IMR-90 (cell line): ENCODE results near the gene ATIC. TPM values are rescaled to one million over a fixed set of nuclear protein-coding genes. Genes with fewer than 3 reads are reported as not detected.
"Not testable (repeated sequence)": the region's sequence is repeated elsewhere in the genome, so short reads cannot be mapped to it uniquely, and the experiment has no call there.

Source experiments
- ATAC-seq: fragments of 200-7000 bp; cut with Tn5 transposase; 2 replicates; pipeline ENCODE4 v1.9.1; 2020; ENCODE audit warnings: low read depth, mild to moderate bottlenecking, moderate library complexity
- BruUV-seq: library from RNA; stranded (reverse); fragments of 400-500 nt; replicated peaks from 2 replicates; lab custom pipeline; 2021; lab: Mats Ljungman, UMichigan
- CTCF ChIA-PET: fragments of 300-600 bp; formaldehyde crosslinking; extraction: SDS; loops from one replicate; lab custom pipeline; 2021; ENCODE audit warnings: antibody characterized with exemption; lab: Yijun Ruan, JAX
- POLR2A ChIA-PET: fragments of 300-600 bp; sonication (Branson Sonifier 250); formaldehyde crosslinking; loops from one replicate; lab custom pipeline; 2022; ENCODE audit warnings: antibody characterized with exemption; ENCODE audit not compliant: unreplicated experiment; lab: Charles Lee
- DNase-seq: peaks from one replicate; pipeline ENCODE4 v3.0.0; 2013
- H2AFZ ChIP-seq: replicated peaks from 2 replicates; pipeline ENCODE3; 2013; ENCODE audit warnings: low read length, mild to moderate bottlenecking; ENCODE audit not compliant: poor library complexity
- H2AK5ac ChIP-seq: 2 replicates; pipeline ENCODE4 v1.6.1; 2013; ENCODE audit warnings: low read depth, low read length, inconsistent platforms
- H2AK9ac ChIP-seq: replicated peaks from 2 replicates; pipeline ENCODE3; 2013; ENCODE audit warnings: mild to moderate bottlenecking, low read depth, low read length, moderate library complexity; ENCODE audit not compliant: poor library complexity
- H2BK120ac ChIP-seq: 2 replicates; pipeline ENCODE4 v1.6.1; 2013; ENCODE audit warnings: low read depth, low read length, inconsistent platforms
- H2BK15ac ChIP-seq: 3 replicates; pipeline ENCODE4 v1.6.1; 2013; ENCODE audit warnings: low read depth, low read length, inconsistent platforms
- H2BK20ac ChIP-seq: 2 replicates; pipeline ENCODE4 v1.6.1; 2013; ENCODE audit warnings: low read depth, mild to moderate bottlenecking, inconsistent platforms, low read length, moderate library complexity
- H2BK5ac ChIP-seq: 2 replicates; pipeline ENCODE4 v1.6.1; 2013; ENCODE audit warnings: mild to moderate bottlenecking, low read depth, low read length, inconsistent platforms; ENCODE audit not compliant: poor library complexity, severe bottlenecking
- H3K14ac ChIP-seq: replicated peaks from 2 replicates; pipeline ENCODE4 v1.6.1; 2013; ENCODE audit warnings: low read depth, low read length, inconsistent platforms
- H3K18ac ChIP-seq: 2 replicates; pipeline ENCODE4 v1.6.1; 2013; ENCODE audit warnings: low read depth, low read length, control low read depth
- H3K23ac ChIP-seq: 2 replicates; pipeline ENCODE4 v1.6.1; 2013; ENCODE audit warnings: low read depth, low read length, inconsistent platforms
- H3K27ac ChIP-seq: 2 replicates; pipeline ENCODE4 v1.5.1; 2013; ENCODE audit warnings: mild to moderate bottlenecking, control low read depth, low read length; ENCODE audit not compliant: insufficient read depth
- H3K27me3 ChIP-seq: 2 replicates; pipeline ENCODE4 v1.6.1; 2013; ENCODE audit warnings: low read length; ENCODE audit not compliant: control insufficient read depth, insufficient read depth
- H3K36me3 ChIP-seq: 2 replicates; pipeline ENCODE4 v1.6.1; 2013; ENCODE audit warnings: low read length, mixed read lengths; ENCODE audit not compliant: control insufficient read depth, insufficient read depth
- H3K4ac ChIP-seq: 2 replicates; pipeline ENCODE4 v1.6.1; 2013; ENCODE audit warnings: low read depth, low read length, inconsistent platforms
- H3K4me1 ChIP-seq: 2 replicates; pipeline ENCODE4 v1.6.1; 2013; ENCODE audit warnings: low read length, mixed read lengths; ENCODE audit not compliant: control insufficient read depth, insufficient read depth
- H3K4me2 ChIP-seq: 2 replicates; pipeline ENCODE4 v1.6.1; 2013; ENCODE audit warnings: low read depth, mild to moderate bottlenecking, control low read depth, low read length, moderate library complexity
- H3K4me3 ChIP-seq: 2 replicates; pipeline ENCODE4 v1.5.1; 2013; ENCODE audit warnings: low read depth, mild to moderate bottlenecking, control low read depth, low read length, moderate library complexity; ENCODE audit not compliant: insufficient read depth
- H3K56ac ChIP-seq: 2 replicates; pipeline ENCODE4 v1.6.1; 2013; ENCODE audit warnings: low read length, inconsistent platforms; ENCODE audit not compliant: insufficient read depth; ENCODE audit errors: extremely low read depth
- H3K79me1 ChIP-seq, 2 experiments: 2 replicates each; pipeline ENCODE4 v1.6.1; 2013; ENCODE audit warnings: low read length in 2 of 2, inconsistent platforms in 1 of 2, low read depth in 1 of 2
- H3K9ac ChIP-seq: 2 replicates; pipeline ENCODE4 v1.6.1; 2013; ENCODE audit warnings: low read depth, low read length, control low read depth
- H3K9me1 ChIP-seq: 2 replicates; pipeline ENCODE4 v1.6.1; 2013; ENCODE audit warnings: low read length, inconsistent platforms; ENCODE audit not compliant: insufficient read depth
- H3K9me3 ChIP-seq: 2 replicates; pipeline ENCODE4 v1.6.1; 2013; ENCODE audit warnings: low read length; ENCODE audit not compliant: control insufficient read depth, insufficient read depth
- H4K20me1 ChIP-seq: 2 replicates; pipeline ENCODE4 v1.6.1; 2013; ENCODE audit warnings: low read length, inconsistent platforms; ENCODE audit not compliant: insufficient read depth
- H4K5ac ChIP-seq: 2 replicates; pipeline ENCODE4 v1.6.1; 2013; ENCODE audit warnings: mild to moderate bottlenecking, low read depth, low read length, control low read depth
- H4K8ac ChIP-seq, 2 experiments: 2 replicates each; pipeline ENCODE4 v1.6.1; 2013; ENCODE audit warnings: low read depth in 2 of 2, low read length in 2 of 2, control low read depth in 1 of 2, inconsistent platforms in 1 of 2
- H4K91ac ChIP-seq: 2 replicates; pipeline ENCODE4 v1.6.1; 2013; ENCODE audit warnings: low read depth, low read length, inconsistent platforms; ENCODE audit not compliant: insufficient read depth
- WGBS, 2 experiments: methylation state at CpG; one replicate each; pipeline versions ENCODE4 v1.1.5 to v1.1.7; 2013; ENCODE audit warnings: missing lambda C conversion rate in 2 of 2; ENCODE audit not compliant: insufficient read length in 1 of 2; ENCODE audit errors: extremely low coverage in 2 of 2; 5-methylcytosine and 5-hydroxymethylcytosine counted together
- dilution Hi-C: fragments of 300-500 bp; cut with HindIII; formaldehyde crosslinking; loops from one replicate; pipeline ENCODE4 v1.14.3; 2018; ENCODE audit warnings: low sequenced_read_pairs; ENCODE audit not compliant: unreplicated experiment
- in situ Hi-C: fragments of 300-500 bp; cut with MboI; formaldehyde crosslinking; loops from 3 replicates; pipeline ENCODE4 v1.14.3; 2019; ENCODE audit warnings: low sequenced_read_pairs, inconsistent platforms, mixed read lengths
- intact Hi-C: fragments of 100-400 bp; cut with micrococcal nuclease; formaldehyde crosslinking; loops from 2 replicates; pipeline ENCODE4 v1.10.0; 2022
- polyA plus RNA-seq, 3 experiments: library from polyadenylated mRNA; depleted of rRNA; stranded (reverse); fragments of >200 nt; gene quantifications; 2 replicates each; pipeline ENCODE4 v1.2.3, GENCODE V29; 2012; ENCODE audit warnings: low replicate concordance in 1 of 3
- total RNA-seq: library from RNA; depleted of rRNA; stranded (reverse); fragments of >200 nt; gene quantifications from 2 replicates; pipeline ENCODE4 v1.2.3, GENCODE V29; 2012

The ATIC gene
- total and polyA plus RNA-seq, 2 of the 4 experiments (the other 2 are of a cell fraction) = 30.5 to 101 TPM

DNA sequence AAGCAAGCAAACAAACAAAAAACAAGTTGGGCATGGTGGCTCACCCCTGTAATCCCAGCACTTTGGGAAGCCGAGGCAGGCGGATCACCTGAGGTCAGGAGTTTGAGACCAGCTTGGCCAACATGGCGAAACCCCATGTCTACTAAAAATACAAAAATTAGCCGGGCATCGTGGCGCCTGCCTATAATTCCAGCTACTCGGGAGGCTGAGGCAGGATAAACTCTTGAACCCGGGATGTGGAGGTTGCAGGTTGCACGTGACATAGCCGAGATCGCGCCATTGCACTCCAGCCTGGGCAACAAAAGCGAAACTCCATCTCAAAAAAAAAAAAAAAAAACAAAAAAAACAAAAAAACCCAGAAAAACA is 617 bp upstream of the ATIC start:
- H3K4me3 ChIP-seq = peak overlapping the region; percentile 50
- dilution Hi-C loops, H3K9me1 ChIP-seq, H3K36me3 ChIP-seq, H3K9me3 ChIP-seq, in situ Hi-C loops, H3K27me3 ChIP-seq, H2AK9ac ChIP-seq, intact Hi-C loops, H2BK20ac ChIP-seq, H3K23ac ChIP-seq, BruUV-seq, H2BK120ac ChIP-seq, H2BK15ac ChIP-seq, H3K18ac ChIP-seq, H4K20me1 ChIP-seq, H3K4me1 ChIP-seq, DNase-seq, H4K91ac ChIP-seq, H2AFZ ChIP-seq, POLR2A ChIA-PET, ATAC-seq: not testable (repeated sequence)
- peak overlapping the region; percentile 31; the same call in 1 of the 2 replicates for H4K5ac ChIP-seq
- H3K9ac ChIP-seq = peak overlapping the region; percentile 90; the same call in 1 of the 2 replicates
- no CpG with 5 or more reads among the region's 13 CpGs for WGBS, 2 experiments
- peak overlapping the region; percentile 60 for H3K4me2 ChIP-seq
- H4K8ac ChIP-seq = peak overlapping the region; percentile 92 to 96
- peak overlapping the region; percentile 94; the same call in 1 of the 2 replicates for H3K56ac ChIP-seq
- peak overlapping the region; percentile 56 for H2BK5ac ChIP-seq
- peak overlapping the region; percentile 75; the same call in 1 of the 2 replicates for H3K14ac ChIP-seq
- H2AK5ac ChIP-seq = 0 out of 2 replicates have a peak overlapping the region, but pooled peaks have one; percentile 46
- H3K4ac ChIP-seq = peak overlapping the region; percentile 76
- peaks cover 15 to 23% of the 10 kb centered on the region in 2 experiments for H3K79me1 ChIP-seq
- H3K27ac ChIP-seq = peak overlapping the region; percentile 68; the same call in 1 of the 2 replicates
- CTCF ChIA-PET = interaction anchor here (0.6 to 0.7 kb wide), 2 partner anchors 23 to 65 kb away, joined by 3 to 5 read pairs; no protein-coding TSS in a partner anchor
